HCT116 (cell line): Measurements from ENCODE around the gene CDNF. TPM values are rescaled to one million over a fixed set of nuclear protein-coding genes. Genes with fewer than 3 reads are reported as not detected.

Experiments
- ATAC-seq: fragments of 200-7000 bp; cut with Tn5 transposase; 2 replicates; pipeline ENCODE4 v1.9.1; 2020; ENCODE audit warnings: mild to moderate bottlenecking, moderate library complexity
- BruUV-seq: library from RNA; stranded (reverse); fragments of 400-500 nt; replicated peaks from 2 replicates; lab custom pipeline; 2021; lab: Mats Ljungman, UMichigan
- CTCF ChIA-PET: fragments of 300-600 bp; sonication (Branson Sonifier 250); formaldehyde crosslinking; loops from one replicate; lab custom pipeline; 2021; ENCODE audit warnings: antibody characterized with exemption; lab: Charles Lee
- POLR2A ChIA-PET: fragments of 300-600, 350-600 bp; sonication (Branson Sonifier 250); formaldehyde crosslinking; loops from one replicate; lab custom pipeline; 2021; ENCODE audit warnings: antibody characterized with exemption; lab: Charles Lee
- RAD21 ChIA-PET, 2 experiments: fragments of 300-600 bp; sonication (Branson Sonifier 250); formaldehyde crosslinking; loops; one replicate each; lab custom pipeline; 2023; ENCODE audit warnings: low total read pairs in 2 of 2; ENCODE audit not compliant: uncharacterized antibody in 2 of 2, unreplicated experiment in 2 of 2, low non-redundant PET in 1 of 2; lab: Charles Lee
- DNase-seq: peaks from one replicate; pipeline ENCODE4 v3.0.0-alpha.2; 2010; ENCODE audit warnings: low read depth, low spot score
- H2AFZ ChIP-seq: fragments of 200-600 bp; shearing (Covaris generic), sonication (generic); 2 replicates; pipeline ENCODE4 v1.6.1; 2017; ENCODE audit warnings: low read depth, mixed run types, mixed read lengths, antibody characterized with exemption, low read length; ENCODE audit not compliant: poor library complexity, severe bottlenecking
- H3K27ac ChIP-seq: 2 replicates; pipeline ENCODE4 v1.5.1; 2012; ENCODE audit warnings: low read depth, low read length
- H3K27me3 ChIP-seq: fragments of 200-600 bp; sonication (generic); 2 replicates; pipeline ENCODE4 v1.6.1; 2016; ENCODE audit warnings: mixed run types, low read length, mixed read lengths; ENCODE audit not compliant: insufficient read depth
- H3K36me3 ChIP-seq, 2 experiments: fragments of 200-500 bp in 1 of 2; fragments of 200-600 bp in 1 of 2; sonication (Bioruptor generic) in 1 of 2; sonication (generic) in 1 of 2; 2 replicates each; pipeline versions ENCODE4 v1.5.1 to v1.6.1; 2014 to 2016; ENCODE audit warnings: low read length in 2 of 2, inconsistent platforms in 1 of 2, mixed read lengths in 1 of 2, mixed run types in 1 of 2; ENCODE audit not compliant: insufficient read depth in 2 of 2, control insufficient read depth in 1 of 2
- H3K4me1 ChIP-seq, 2 experiments: fragments of 200-600 bp in 1 of 2; sonication (generic) in 1 of 2; 2 replicates each; pipeline versions ENCODE4 v1.5.1 to v1.6.1; 2012 to 2017; ENCODE audit warnings: low read length in 2 of 2, inconsistent platforms in 1 of 2, mild to moderate bottlenecking in 1 of 2, mixed read lengths in 1 of 2, mixed run types in 1 of 2, moderate library complexity in 1 of 2; ENCODE audit not compliant: insufficient read depth in 2 of 2, control insufficient read depth in 1 of 2
- H3K4me2 ChIP-seq: fragments of 200-600 bp; sonication (generic); 2 replicates; pipeline ENCODE4 v1.6.1; 2017; ENCODE audit warnings: mixed run types, low read length, mixed read lengths
- H3K4me3 ChIP-seq, 2 experiments: fragments of 200-600 bp in 1 of 2; sonication (generic) in 1 of 2; replicated peaks in 1 of 2; 2 replicates each; pipeline ENCODE4 v1.5.1; 2011 to 2016; ENCODE audit warnings: low read length in 2 of 2, control low read depth in 1 of 2, low read depth in 1 of 2, mild to moderate bottlenecking in 1 of 2, mixed read lengths in 1 of 2, mixed run types in 1 of 2
- H3K79me2 ChIP-seq: fragments of 200-600 bp; sonication (generic); 2 replicates; pipeline ENCODE4 v1.6.1; 2017; ENCODE audit warnings: mild to moderate bottlenecking, mixed run types, low read length, moderate library complexity, mixed read lengths; ENCODE audit not compliant: insufficient read depth
- H3K9ac ChIP-seq: fragments of 200-600 bp; sonication (generic); 2 replicates; pipeline ENCODE4 v1.6.1; 2016; ENCODE audit warnings: low read length, mixed read lengths
- H3K9me2 ChIP-seq: fragments of 200-600 bp; sonication (generic), shearing (Covaris generic); 2 replicates; pipeline ENCODE4 v1.6.1; 2017; ENCODE audit warnings: mixed run types, mild to moderate bottlenecking, moderate library complexity; ENCODE audit not compliant: insufficient read depth
- H3K9me3 ChIP-seq, 2 experiments: fragments of 200-500 bp in 1 of 2; fragments of 200-600 bp in 1 of 2; sonication (Bioruptor generic) in 1 of 2; sonication (generic) in 1 of 2; 2 replicates each; pipeline ENCODE4 v1.6.1; 2014 to 2017; ENCODE audit warnings: low read length in 2 of 2, mixed read lengths in 2 of 2, inconsistent platforms in 1 of 2, low read depth in 1 of 2, mild to moderate bottlenecking in 1 of 2, mixed run types in 1 of 2, moderate library complexity in 1 of 2; ENCODE audit not compliant: control insufficient read depth in 1 of 2, insufficient read depth in 1 of 2
- H4K20me1 ChIP-seq: fragments of 200-600 bp; sonication (generic), shearing (Covaris generic); 2 replicates; pipeline ENCODE4 v1.6.1; 2017; ENCODE audit warnings: mixed run types, mild to moderate bottlenecking, moderate library complexity; ENCODE audit not compliant: insufficient read depth
- CEBPB ChIP-seq: IDR thresholded peaks from 2 replicates; pipeline ENCODE4 v1.6.1; 2012; ENCODE audit warnings: low read depth
- ELF1 ChIP-seq: IDR thresholded peaks from 2 replicates; pipeline ENCODE4 v1.6.1; 2012; ENCODE audit warnings: low read depth, borderline replicate concordance
- EZH2phosphoT487 ChIP-seq: fragments of 200-600 bp; IDR thresholded peaks from 2 replicates; pipeline ENCODE4 v1.6.1; 2018; ENCODE audit warnings: antibody characterized with exemption, borderline replicate concordance
- FOSL1 ChIP-seq: IDR thresholded peaks from 2 replicates; pipeline ENCODE4 v1.6.1; 2012; ENCODE audit warnings: low read depth
- JUND ChIP-seq: IDR thresholded peaks from 2 replicates; pipeline ENCODE4 v1.6.1; 2012
- POLR2A ChIP-seq: IDR thresholded peaks from 2 replicates; pipeline ENCODE4 v1.7.0; 2011; ENCODE audit warnings: borderline replicate concordance; ENCODE audit not compliant: insufficient read depth, insufficient read length; ENCODE audit errors: extremely low read depth
- RAD21 ChIP-seq: IDR thresholded peaks from 2 replicates; pipeline ENCODE4 v1.6.1; 2012; ENCODE audit warnings: low read depth, mild to moderate bottlenecking
- SIN3A ChIP-seq: IDR thresholded peaks from 2 replicates; pipeline ENCODE4 v1.6.1; 2012; ENCODE audit warnings: low read depth
- SP1 ChIP-seq: IDR thresholded peaks from 2 replicates; pipeline ENCODE4 v1.6.1; 2012; ENCODE audit warnings: low read depth
- TCF7L2 ChIP-seq: IDR thresholded peaks from 2 replicates; pipeline ENCODE4 v1.7.0; 2011; ENCODE audit warnings: borderline replicate concordance, inconsistent platforms; ENCODE audit not compliant: insufficient read depth, insufficient read length; ENCODE audit errors: extremely low read depth
- YY1 ChIP-seq: IDR thresholded peaks from 2 replicates; pipeline ENCODE4 v1.6.1; 2011; ENCODE audit warnings: low read length, low read depth, moderate library complexity, mild to moderate bottlenecking; ENCODE audit not compliant: insufficient replicate concordance; ENCODE audit errors: extremely low read depth
- intact Hi-C: fragments of 100-400 bp; cut with micrococcal nuclease; formaldehyde crosslinking; loops from 2 replicates; pipeline ENCODE4 v1.10.0; 2022
- total RNA-seq: library from RNA; stranded (reverse); gene quantifications from one replicate; pipeline ENCODE4 v1.2.1, GENCODE V29; 2021; ENCODE audit not compliant: unreplicated experiment
- TF ChIP-seq, protein P1 (sequence below), 3 experiments: fragments of 200-600 bp in 1 of 3; sonication (generic) in 1 of 3; IDR thresholded peaks in 2 of 3; conservative IDR thresholded peaks in 1 of 3; 2 replicates each; pipeline ENCODE4 v1.5.1; 2012 to 2017; ENCODE audit warnings: low read depth in 2 of 3, low read length in 2 of 3, antibody characterized with exemption in 1 of 3, borderline replicate concordance in 1 of 3, control low read depth in 1 of 3, mild to moderate bottlenecking in 1 of 3, mixed read lengths in 1 of 3, mixed run types in 1 of 3, moderate library complexity in 1 of 3; ENCODE audit not compliant: insufficient read depth in 1 of 3
- TF ChIP-seq, protein P2 (sequence below): IDR thresholded peaks from 2 replicates; pipeline ENCODE4 v1.6.1; 2012; ENCODE audit warnings: low read depth

Gene CDNF
- total RNA-seq, 1 experiment from 2014 or later: 1.1 TPM

GRCh38 chr10:14775656-14776055 is 62.2 kb downstream of the CDNF start:
- POLR2A ChIA-PET: no interaction called here
- no peak overlapping the region for H3K9ac ChIP-seq
- H3K9me3 ChIP-seq: no peaks in the 10 kb centered on the region
- H3K9me2 ChIP-seq: no peaks in the 10 kb centered on the region
- H3K79me2 ChIP-seq: no peaks in the 10 kb centered on the region
- no peak overlapping the region for H3K4me2 ChIP-seq
- H3K4me3 ChIP-seq: no peak overlapping the region
- RAD21 ChIA-PET: no interaction called here
- CTCF ChIA-PET: no interaction called here
- H4K20me1 ChIP-seq: no peaks in the 10 kb centered on the region
- H3K27ac ChIP-seq: no peak overlapping the region
- BruUV-seq: no TSS peak
- no peak for TF ChIP-seq JUND
- no peak for TF ChIP-seq FOSL1
- no peak for TF ChIP-seq POLR2A
- TF ChIP-seq CEBPB: no peak
- no peak for TF ChIP-seq TCF7L2
- TF ChIP-seq ELF1: no peak
- TF ChIP-seq, protein P1, sequence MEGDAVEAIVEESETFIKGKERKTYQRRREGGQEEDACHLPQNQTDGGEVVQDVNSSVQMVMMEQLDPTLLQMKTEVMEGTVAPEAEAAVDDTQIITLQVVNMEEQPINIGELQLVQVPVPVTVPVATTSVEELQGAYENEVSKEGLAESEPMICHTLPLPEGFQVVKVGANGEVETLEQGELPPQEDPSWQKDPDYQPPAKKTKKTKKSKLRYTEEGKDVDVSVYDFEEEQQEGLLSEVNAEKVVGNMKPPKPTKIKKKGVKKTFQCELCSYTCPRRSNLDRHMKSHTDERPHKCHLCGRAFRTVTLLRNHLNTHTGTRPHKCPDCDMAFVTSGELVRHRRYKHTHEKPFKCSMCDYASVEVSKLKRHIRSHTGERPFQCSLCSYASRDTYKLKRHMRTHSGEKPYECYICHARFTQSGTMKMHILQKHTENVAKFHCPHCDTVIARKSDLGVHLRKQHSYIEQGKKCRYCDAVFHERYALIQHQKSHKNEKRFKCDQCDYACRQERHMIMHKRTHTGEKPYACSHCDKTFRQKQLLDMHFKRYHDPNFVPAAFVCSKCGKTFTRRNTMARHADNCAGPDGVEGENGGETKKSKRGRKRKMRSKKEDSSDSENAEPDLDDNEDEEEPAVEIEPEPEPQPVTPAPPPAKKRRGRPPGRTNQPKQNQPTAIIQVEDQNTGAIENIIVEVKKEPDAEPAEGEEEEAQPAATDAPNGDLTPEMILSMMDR (IDR thresholded peaks at IDR 0.05 in 2 of 3, conservative IDR thresholded peaks at IDR 0.05 in 1 of 3; ENCODE audit: borderline replicate concordance in 1 of 3, insufficient read depth in 1 of 3, low read depth in 2 of 3, low read length in 2 of 3): no peak
- no peak for TF ChIP-seq RAD21
- no peak for TF ChIP-seq SIN3A
- no peak for TF ChIP-seq EZH2phosphoT487
- TF ChIP-seq YY1: no peak
- TF ChIP-seq, protein P2, sequence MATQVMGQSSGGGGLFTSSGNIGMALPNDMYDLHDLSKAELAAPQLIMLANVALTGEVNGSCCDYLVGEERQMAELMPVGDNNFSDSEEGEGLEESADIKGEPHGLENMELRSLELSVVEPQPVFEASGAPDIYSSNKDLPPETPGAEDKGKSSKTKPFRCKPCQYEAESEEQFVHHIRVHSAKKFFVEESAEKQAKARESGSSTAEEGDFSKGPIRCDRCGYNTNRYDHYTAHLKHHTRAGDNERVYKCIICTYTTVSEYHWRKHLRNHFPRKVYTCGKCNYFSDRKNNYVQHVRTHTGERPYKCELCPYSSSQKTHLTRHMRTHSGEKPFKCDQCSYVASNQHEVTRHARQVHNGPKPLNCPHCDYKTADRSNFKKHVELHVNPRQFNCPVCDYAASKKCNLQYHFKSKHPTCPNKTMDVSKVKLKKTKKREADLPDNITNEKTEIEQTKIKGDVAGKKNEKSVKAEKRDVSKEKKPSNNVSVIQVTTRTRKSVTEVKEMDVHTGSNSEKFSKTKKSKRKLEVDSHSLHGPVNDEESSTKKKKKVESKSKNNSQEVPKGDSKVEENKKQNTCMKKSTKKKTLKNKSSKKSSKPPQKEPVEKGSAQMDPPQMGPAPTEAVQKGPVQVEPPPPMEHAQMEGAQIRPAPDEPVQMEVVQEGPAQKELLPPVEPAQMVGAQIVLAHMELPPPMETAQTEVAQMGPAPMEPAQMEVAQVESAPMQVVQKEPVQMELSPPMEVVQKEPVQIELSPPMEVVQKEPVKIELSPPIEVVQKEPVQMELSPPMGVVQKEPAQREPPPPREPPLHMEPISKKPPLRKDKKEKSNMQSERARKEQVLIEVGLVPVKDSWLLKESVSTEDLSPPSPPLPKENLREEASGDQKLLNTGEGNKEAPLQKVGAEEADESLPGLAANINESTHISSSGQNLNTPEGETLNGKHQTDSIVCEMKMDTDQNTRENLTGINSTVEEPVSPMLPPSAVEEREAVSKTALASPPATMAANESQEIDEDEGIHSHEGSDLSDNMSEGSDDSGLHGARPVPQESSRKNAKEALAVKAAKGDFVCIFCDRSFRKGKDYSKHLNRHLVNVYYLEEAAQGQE: no peak
- TF ChIP-seq SP1: no peak
- H2AFZ ChIP-seq: no peak overlapping the region
- no peak for DNase-seq
- H3K4me1 ChIP-seq: no peaks in the 10 kb centered on the region
- intact Hi-C loops: no loop called here
- no peak for ATAC-seq
- no peaks in the 10 kb centered on the region for H3K36me3 ChIP-seq
- no peaks in the 10 kb centered on the region for H3K27me3 ChIP-seq
